ENCODE measurements around the gene MYO9B.

Gene MYO9B

GRCh38 chr19:17036640-17037039, 38.9 kb upstream of the MYO9B start:
- peaks cover 0 to 3% (median 0%) of the 10 kb centered on the region in 4 experiments for H3K4me1 ChIP-seq (ENCODE audit: control extremely low read depth in 1 of 4, control insufficient read depth in 4 of 4, insufficient read depth in 4 of 4, low read length in 3 of 4)
- no peak overlapping the region for H3K27ac ChIP-seq (ENCODE audit: insufficient read depth in 1 of 2, low read depth in 1 of 2, low read length in 2 of 2, poor library complexity in 1 of 2, severe bottlenecking in 2 of 2)
- DNase-seq, result no peak
- CTCF ChIA-PET, result interaction anchor here (1.7 kb wide), 1 partner anchor 16 kb away, joined by 5 read pairs; no protein-coding TSS in a partner anchor
- H3K9me3 ChIP-seq (ENCODE audit: control extremely low read depth in 1 of 5, control insufficient read depth in 4 of 5, insufficient read depth in 2 of 5, low read depth in 1 of 5, low read length in 4 of 5), result no peaks in the 10 kb centered on the region
- H3K27me3 ChIP-seq (replicated peaks in 2 of 5; ENCODE audit: control insufficient read depth in 4 of 5, insufficient read depth in 5 of 5, low read length in 4 of 5), result peaks cover 0 to 15% (median 0%) of the 10 kb centered on the region in 5 experiments
- H3K36me3 ChIP-seq (ENCODE audit: control insufficient read depth in 4 of 4, insufficient read depth in 4 of 4, low read length in 3 of 4), result no peaks in the 10 kb centered on the region
- POLR2A ChIA-PET, result no interaction called here
- no peak overlapping the region for H3K4me3 ChIP-seq (ENCODE audit: control insufficient read depth in 1 of 7, extremely low read depth in 1 of 7, insufficient read depth in 4 of 7, low read depth in 2 of 7, low read length in 6 of 7)
- WGBS (ENCODE audit: insufficient coverage), result 98% methylated on average over 4 of the region's 4 CpGs

GRCh38 chr19:17037184-17037583, 38.4 kb upstream of the MYO9B start:
- POLR2A ChIA-PET, result no interaction called here
- H3K9me3 ChIP-seq (ENCODE audit: control extremely low read depth in 1 of 5, control insufficient read depth in 4 of 5, insufficient read depth in 2 of 5, low read depth in 1 of 5, low read length in 4 of 5), result no peaks in the 10 kb centered on the region
- no peak for DNase-seq
- CTCF ChIA-PET, result interaction anchor here (1.7 kb wide), 1 partner anchor 15 kb away, joined by 5 read pairs; no protein-coding TSS in a partner anchor
- peaks cover 0 to 14% (median 3%) of the 10 kb centered on the region in 5 experiments for H3K27me3 ChIP-seq (replicated peaks in 2 of 5; ENCODE audit: control insufficient read depth in 4 of 5, insufficient read depth in 5 of 5, low read length in 4 of 5)
- H3K4me1 ChIP-seq (ENCODE audit: control extremely low read depth in 1 of 4, control insufficient read depth in 4 of 4, insufficient read depth in 4 of 4, low read length in 3 of 4), result peaks cover 0 to 3% (median 0%) of the 10 kb centered on the region in 4 experiments
- no peak overlapping the region for H3K27ac ChIP-seq (ENCODE audit: insufficient read depth in 1 of 2, low read depth in 1 of 2, low read length in 2 of 2, poor library complexity in 1 of 2, severe bottlenecking in 2 of 2)
- WGBS (ENCODE audit: insufficient coverage), result 92% methylated on average over 6 of the region's 6 CpGs
- no peak overlapping the region for H3K4me3 ChIP-seq (ENCODE audit: control insufficient read depth in 1 of 7, extremely low read depth in 1 of 7, insufficient read depth in 4 of 7, low read depth in 2 of 7, low read length in 6 of 7)
- no peaks in the 10 kb centered on the region for H3K36me3 ChIP-seq (ENCODE audit: control insufficient read depth in 4 of 4, insufficient read depth in 4 of 4, low read length in 3 of 4)

DNA sequence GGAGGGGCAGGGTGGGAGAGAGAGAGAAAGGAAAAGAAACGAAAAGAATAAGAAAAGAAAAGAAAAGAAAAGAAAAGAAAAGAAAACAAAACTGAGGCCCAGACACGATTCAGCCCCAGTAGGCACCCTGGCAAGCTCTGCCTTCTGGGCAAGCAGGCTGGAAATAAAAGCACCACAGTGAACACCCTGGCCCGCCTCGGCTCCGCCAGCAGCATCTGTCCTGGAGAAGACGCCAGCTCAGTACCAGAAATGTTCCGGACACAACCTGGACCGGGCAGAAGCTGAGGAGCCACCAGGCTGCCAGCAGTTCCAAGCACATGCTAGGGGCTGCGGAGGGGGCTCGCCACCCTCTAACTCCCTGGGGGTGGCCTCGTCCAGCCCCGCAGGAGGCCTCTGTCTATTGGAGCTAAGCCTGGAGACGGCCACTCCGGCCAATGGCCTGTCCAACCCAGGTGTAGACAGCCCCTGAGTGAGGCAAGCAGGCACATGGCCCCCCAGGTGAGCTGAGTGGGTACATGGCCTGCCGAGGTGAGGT, 37.5 kb upstream of the MYO9B start:
- POLR2A ChIA-PET, result no interaction called here

DNA sequence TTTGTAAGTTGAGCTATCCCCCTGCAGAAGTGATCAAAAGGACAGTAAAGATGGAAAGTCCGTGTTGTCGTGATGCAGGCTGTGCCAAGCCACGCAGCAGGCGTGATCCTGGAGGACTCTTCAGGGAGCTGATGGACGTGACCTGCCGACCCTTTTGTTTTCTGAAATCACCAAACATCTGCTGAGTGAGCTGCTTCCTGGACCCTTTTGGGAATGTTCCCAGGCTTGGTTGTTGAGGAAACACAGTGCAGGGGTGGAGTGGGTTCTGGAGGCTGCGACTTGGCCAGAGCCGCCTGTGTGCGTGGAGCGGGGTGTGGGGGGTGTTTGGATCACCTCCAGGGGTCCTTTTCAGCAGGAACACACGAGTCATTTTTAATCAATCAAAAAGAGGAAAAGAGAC, 33.6 kb upstream of the MYO9B start:
- ChIA-PET POLR2A (no interaction called here), CTCF (interaction anchor here (1.9 kb wide), 1 partner anchor 10 kb away, joined by 5 read pairs; no protein-coding TSS in a partner anchor)
- no peak overlapping the region for H3K4me3 ChIP-seq (ENCODE audit: control insufficient read depth in 1 of 7, extremely low read depth in 1 of 7, insufficient read depth in 4 of 7, low read depth in 2 of 7, low read length in 6 of 7)
- H3K27me3 ChIP-seq (replicated peaks in 2 of 5; ENCODE audit: control insufficient read depth in 4 of 5, insufficient read depth in 5 of 5, low read length in 4 of 5), result peaks cover 0 to 7% (median 2%) of the 10 kb centered on the region in 5 experiments
- H3K4me1 ChIP-seq (ENCODE audit: control extremely low read depth in 1 of 4, control insufficient read depth in 4 of 4, insufficient read depth in 4 of 4, low read length in 3 of 4), result no peaks in the 10 kb centered on the region
- no peaks in the 10 kb centered on the region for H3K9me3 ChIP-seq (ENCODE audit: control extremely low read depth in 1 of 5, control insufficient read depth in 4 of 5, insufficient read depth in 2 of 5, low read depth in 1 of 5, low read length in 4 of 5)
- no peak overlapping the region for H3K27ac ChIP-seq (ENCODE audit: insufficient read depth in 1 of 2, low read depth in 1 of 2, low read length in 2 of 2, poor library complexity in 1 of 2, severe bottlenecking in 2 of 2)
- no peak for DNase-seq
- WGBS (ENCODE audit: insufficient coverage), result 40% methylated on average over 6 of the region's 11 CpGs
- no peaks in the 10 kb centered on the region for H3K36me3 ChIP-seq (ENCODE audit: control insufficient read depth in 4 of 4, insufficient read depth in 4 of 4, low read length in 3 of 4)

More for the DNA sequence above, 37.5 kb upstream of the MYO9B start:
- Histone ChIP-seq H3K4me3 (ENCODE audit: control insufficient read depth in 1 of 7, extremely low read depth in 1 of 7, insufficient read depth in 4 of 7, low read depth in 2 of 7, low read length in 6 of 7) (no peak overlapping the region), H3K9me3 (ENCODE audit: control extremely low read depth in 1 of 5, control insufficient read depth in 4 of 5, insufficient read depth in 2 of 5, low read depth in 1 of 5, low read length in 4 of 5) (no peaks in the 10 kb centered on the region), H3K4me1 (ENCODE audit: control extremely low read depth in 1 of 4, control insufficient read depth in 4 of 4, insufficient read depth in 4 of 4, low read length in 3 of 4) (peaks cover 0 to 3% (median 0%) of the 10 kb centered on the region in 4 experiments), H3K36me3 (ENCODE audit: control insufficient read depth in 4 of 4, insufficient read depth in 4 of 4, low read length in 3 of 4) (no peaks in the 10 kb centered on the region), H3K27ac (ENCODE audit: insufficient read depth in 1 of 2, low read depth in 1 of 2, low read length in 2 of 2, poor library complexity in 1 of 2, severe bottlenecking in 2 of 2) (no peak overlapping the region), H3K27me3 (replicated peaks in 2 of 5; ENCODE audit: control insufficient read depth in 4 of 5, insufficient read depth in 5 of 5, low read length in 4 of 5) (peaks cover 0 to 10% (median 3%) of the 10 kb centered on the region in 5 experiments)
- no peak for DNase-seq
- 92% methylated on average over 15 of the region's 15 CpGs for WGBS (ENCODE audit: insufficient coverage)
- CTCF ChIA-PET, result no interaction called here

DNA sequence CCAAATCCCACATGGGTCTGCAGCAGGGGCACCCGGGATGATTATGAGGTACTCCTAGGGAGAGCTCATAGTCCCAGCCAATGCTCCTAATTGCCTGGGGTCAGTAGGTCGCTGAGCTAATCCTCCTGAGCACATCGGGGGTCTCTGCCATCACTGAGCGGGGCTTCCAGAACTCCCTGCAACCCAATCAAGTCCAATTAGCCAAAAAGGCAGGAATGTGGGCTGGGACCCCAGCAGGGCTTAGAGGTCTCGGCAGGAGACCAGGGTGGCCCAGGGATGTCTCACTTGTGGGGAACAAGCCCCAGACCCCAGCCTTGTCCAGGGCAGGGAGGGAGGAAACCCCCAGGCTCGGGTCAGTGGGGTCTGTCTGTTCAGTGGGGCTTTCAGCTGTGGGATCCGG, 31.8 kb upstream of the MYO9B start:
- no peak for DNase-seq
- no peak overlapping the region for H3K27ac ChIP-seq (ENCODE audit: insufficient read depth in 1 of 2, low read depth in 1 of 2, low read length in 2 of 2, poor library complexity in 1 of 2, severe bottlenecking in 2 of 2)
- no peak overlapping the region for H3K4me3 ChIP-seq (ENCODE audit: control insufficient read depth in 1 of 7, extremely low read depth in 1 of 7, insufficient read depth in 4 of 7, low read depth in 2 of 7, low read length in 6 of 7)
- ChIA-PET POLR2A (no interaction called here), CTCF (interaction anchor here (0.6 to 2.0 kb wide), 3 partner anchors 8 to 370 kb away, joined by 4 read pairs; no protein-coding TSS in a partner anchor)
- H3K36me3 ChIP-seq (ENCODE audit: control insufficient read depth in 4 of 4, insufficient read depth in 4 of 4, low read length in 3 of 4), result peaks cover 0 to 4% (median 1%) of the 10 kb centered on the region in 4 experiments
- H3K9me3 ChIP-seq (ENCODE audit: control extremely low read depth in 1 of 5, control insufficient read depth in 4 of 5, insufficient read depth in 2 of 5, low read depth in 1 of 5, low read length in 4 of 5), result no peaks in the 10 kb centered on the region
- WGBS (ENCODE audit: insufficient coverage), result 87% methylated on average over 5 of the region's 7 CpGs
- peaks cover 0 to 7% (median 2%) of the 10 kb centered on the region in 5 experiments for H3K27me3 ChIP-seq (replicated peaks in 2 of 5; ENCODE audit: control insufficient read depth in 4 of 5, insufficient read depth in 5 of 5, low read length in 4 of 5)
- H3K4me1 ChIP-seq (ENCODE audit: control extremely low read depth in 1 of 4, control insufficient read depth in 4 of 4, insufficient read depth in 4 of 4, low read length in 3 of 4), result no peaks in the 10 kb centered on the region

DNA sequence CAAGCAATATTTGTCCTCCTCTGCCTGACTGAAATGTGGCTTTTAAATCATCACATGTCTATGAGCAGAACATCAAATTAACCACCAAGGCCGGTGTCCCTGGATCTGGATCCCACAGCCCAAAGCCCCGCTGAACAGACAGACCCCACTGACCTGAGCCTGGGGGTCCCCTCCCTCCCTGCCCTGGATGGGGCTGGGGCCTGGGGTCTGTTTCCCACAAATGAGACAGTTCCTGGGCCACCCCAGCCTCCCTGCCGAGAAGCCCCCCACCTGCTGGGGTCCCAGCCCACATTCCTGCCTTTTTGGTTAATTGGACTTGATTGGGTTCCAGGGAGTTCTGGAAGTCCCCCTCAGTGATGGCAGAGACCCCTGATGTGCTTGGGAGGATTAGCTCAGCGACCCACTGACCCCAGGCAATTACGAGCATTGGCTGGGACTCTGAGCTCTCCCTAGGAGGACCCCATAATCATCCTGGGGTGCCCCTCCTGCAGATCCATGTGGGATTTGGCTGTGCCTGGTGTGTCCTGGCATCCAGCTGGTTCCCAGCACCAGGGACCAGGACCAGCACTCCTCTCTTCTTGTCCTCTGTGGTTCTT, 29.6 kb upstream of the MYO9B start:
- Histone ChIP-seq H3K27me3 (replicated peaks in 2 of 5; ENCODE audit: control insufficient read depth in 4 of 5, insufficient read depth in 5 of 5, low read length in 4 of 5) (peaks cover 0 to 7% (median 0%) of the 10 kb centered on the region in 5 experiments), H3K9me3 (ENCODE audit: control extremely low read depth in 1 of 5, control insufficient read depth in 4 of 5, insufficient read depth in 2 of 5, low read depth in 1 of 5, low read length in 4 of 5) (no peaks in the 10 kb centered on the region), H3K27ac (ENCODE audit: insufficient read depth in 1 of 2, low read depth in 1 of 2, low read length in 2 of 2, poor library complexity in 1 of 2, severe bottlenecking in 2 of 2) (no peak overlapping the region), H3K4me3 (ENCODE audit: control insufficient read depth in 1 of 7, extremely low read depth in 1 of 7, insufficient read depth in 4 of 7, low read depth in 2 of 7, low read length in 6 of 7) (no peak overlapping the region), H3K4me1 (ENCODE audit: control extremely low read depth in 1 of 4, control insufficient read depth in 4 of 4, insufficient read depth in 4 of 4, low read length in 3 of 4) (no peaks in the 10 kb centered on the region), H3K36me3 (ENCODE audit: control insufficient read depth in 4 of 4, insufficient read depth in 4 of 4, low read length in 3 of 4) (peaks cover 0 to 20% (median 13%) of the 10 kb centered on the region in 4 experiments)
- POLR2A ChIA-PET, result no interaction called here
- WGBS (ENCODE audit: insufficient coverage), result 93% methylated on average over 4 of the region's 5 CpGs
- DNase-seq, result no peak
- CTCF ChIA-PET, result no interaction called here

DNA sequence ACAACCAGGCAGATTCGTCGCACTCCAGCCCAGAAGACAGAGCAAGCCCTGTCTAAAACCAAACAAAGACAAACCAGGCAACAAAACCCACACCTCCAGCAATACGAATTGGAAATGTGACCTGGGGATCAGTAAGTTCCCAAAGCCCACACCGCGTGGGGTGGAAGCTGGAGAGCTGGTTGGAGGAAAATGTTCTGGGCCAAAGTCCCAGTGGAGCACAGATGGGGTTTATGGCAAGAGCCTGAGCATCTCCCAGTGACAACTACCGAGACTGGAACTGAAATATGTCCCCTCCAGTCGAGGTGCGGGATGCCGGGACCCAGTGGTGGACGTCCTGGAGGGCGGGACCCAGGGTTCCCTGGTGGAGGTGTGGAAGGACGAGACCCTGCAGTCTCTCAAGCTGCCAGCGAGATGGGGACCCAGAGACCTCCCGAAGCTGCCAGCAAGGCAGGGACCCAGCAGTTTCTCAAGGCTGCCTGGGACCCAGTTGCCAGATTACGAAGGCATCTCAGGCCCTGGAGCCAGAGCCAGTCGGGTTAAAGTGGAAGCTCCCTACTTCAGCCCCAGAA, 26.6 kb upstream of the MYO9B start:
- no peaks in the 10 kb centered on the region for H3K9me3 ChIP-seq (ENCODE audit: control extremely low read depth in 1 of 5, control insufficient read depth in 4 of 5, insufficient read depth in 2 of 5, low read depth in 1 of 5, low read length in 4 of 5)
- peaks cover 2 to 45% (median 21%) of the 10 kb centered on the region in 4 experiments for H3K36me3 ChIP-seq (ENCODE audit: control insufficient read depth in 4 of 4, insufficient read depth in 4 of 4, low read length in 3 of 4)
- DNase-seq, result no peak
- no peaks in the 10 kb centered on the region for H3K4me1 ChIP-seq (ENCODE audit: control extremely low read depth in 1 of 4, control insufficient read depth in 4 of 4, insufficient read depth in 4 of 4, low read length in 3 of 4)
- CTCF ChIA-PET, result no interaction called here
- no peak overlapping the region for H3K4me3 ChIP-seq (ENCODE audit: control insufficient read depth in 1 of 7, extremely low read depth in 1 of 7, insufficient read depth in 4 of 7, low read depth in 2 of 7, low read length in 6 of 7)
- H3K27ac ChIP-seq (ENCODE audit: insufficient read depth in 1 of 2, low read depth in 1 of 2, low read length in 2 of 2, poor library complexity in 1 of 2, severe bottlenecking in 2 of 2), result no peak overlapping the region
- WGBS (ENCODE audit: insufficient coverage), result 92% methylated on average over 13 of the region's 16 CpGs
- POLR2A ChIA-PET, result no interaction called here
- H3K27me3 ChIP-seq (replicated peaks in 2 of 5; ENCODE audit: control insufficient read depth in 4 of 5, insufficient read depth in 5 of 5, low read length in 4 of 5), result no peaks in the 10 kb centered on the region
